HG02571 (cell line): Measurements from ENCODE around the gene ATG101.

Experiments
- ATAC-seq: cut with Tn5 transposase; IDR thresholded peaks from one replicate; pipeline ENCODE4 v1.9.1; 2021; ENCODE audit warnings: mild to moderate bottlenecking, moderate library complexity; ENCODE audit not compliant: unreplicated experiment

The ATG101 gene

DNA sequence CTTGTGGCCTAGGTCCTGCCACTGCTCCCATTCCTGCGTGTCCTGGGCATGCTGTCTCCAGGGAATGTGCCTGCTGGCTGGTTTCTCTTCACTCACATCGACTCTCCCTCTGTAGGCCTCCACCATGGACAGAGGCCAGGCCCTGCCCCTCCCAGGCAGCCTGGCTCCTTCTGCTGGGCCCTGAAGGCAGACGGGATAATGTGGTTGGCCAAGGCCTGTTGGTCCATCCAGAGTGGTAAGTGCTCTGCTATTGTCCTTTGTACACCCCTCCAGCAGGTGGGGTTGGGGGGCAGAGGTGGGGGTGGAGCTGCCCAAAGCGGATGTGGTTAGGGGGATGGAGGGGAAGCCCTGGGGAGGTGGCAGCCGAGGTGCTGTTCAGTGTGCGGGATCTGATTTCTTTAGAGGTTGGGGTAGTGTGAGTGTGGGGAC lies 28.1 kb upstream of the ATG101 start:
- no peak for ATAC-seq

DNA sequence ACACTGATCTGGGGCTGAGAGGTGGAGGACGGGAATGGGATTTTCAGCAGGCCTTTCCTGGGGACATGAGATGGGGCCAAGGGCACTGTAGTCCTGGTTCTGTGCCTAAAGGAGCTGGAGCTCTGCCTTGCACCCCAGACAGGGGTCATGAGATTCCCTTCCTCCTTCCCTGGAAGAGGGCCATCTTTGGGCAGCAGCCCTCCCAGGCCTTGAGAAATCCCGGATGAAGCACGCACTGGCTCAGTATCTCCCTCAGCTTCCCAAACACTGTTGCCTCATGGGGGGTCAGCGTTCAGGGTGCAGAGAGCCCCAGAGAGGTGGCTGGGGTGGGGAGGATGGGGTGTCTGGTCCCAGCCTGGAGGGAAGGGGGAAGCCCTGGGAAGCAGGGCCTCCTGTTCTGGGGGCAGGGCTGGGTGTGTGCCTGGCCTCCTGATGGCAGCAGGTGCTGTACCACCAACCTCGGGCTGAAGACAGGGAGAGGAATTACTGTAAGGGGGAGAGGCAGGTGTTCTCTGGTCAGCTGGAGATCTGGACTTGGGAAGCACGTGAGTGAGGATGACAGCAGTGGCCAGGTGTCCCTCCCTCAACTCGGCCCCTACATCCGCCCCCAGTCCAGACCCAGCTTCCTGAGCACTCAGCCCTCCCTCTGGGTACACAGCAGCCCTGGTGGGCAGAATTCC lies 26.9 kb upstream of the ATG101 start:
- no peak for ATAC-seq

DNA sequence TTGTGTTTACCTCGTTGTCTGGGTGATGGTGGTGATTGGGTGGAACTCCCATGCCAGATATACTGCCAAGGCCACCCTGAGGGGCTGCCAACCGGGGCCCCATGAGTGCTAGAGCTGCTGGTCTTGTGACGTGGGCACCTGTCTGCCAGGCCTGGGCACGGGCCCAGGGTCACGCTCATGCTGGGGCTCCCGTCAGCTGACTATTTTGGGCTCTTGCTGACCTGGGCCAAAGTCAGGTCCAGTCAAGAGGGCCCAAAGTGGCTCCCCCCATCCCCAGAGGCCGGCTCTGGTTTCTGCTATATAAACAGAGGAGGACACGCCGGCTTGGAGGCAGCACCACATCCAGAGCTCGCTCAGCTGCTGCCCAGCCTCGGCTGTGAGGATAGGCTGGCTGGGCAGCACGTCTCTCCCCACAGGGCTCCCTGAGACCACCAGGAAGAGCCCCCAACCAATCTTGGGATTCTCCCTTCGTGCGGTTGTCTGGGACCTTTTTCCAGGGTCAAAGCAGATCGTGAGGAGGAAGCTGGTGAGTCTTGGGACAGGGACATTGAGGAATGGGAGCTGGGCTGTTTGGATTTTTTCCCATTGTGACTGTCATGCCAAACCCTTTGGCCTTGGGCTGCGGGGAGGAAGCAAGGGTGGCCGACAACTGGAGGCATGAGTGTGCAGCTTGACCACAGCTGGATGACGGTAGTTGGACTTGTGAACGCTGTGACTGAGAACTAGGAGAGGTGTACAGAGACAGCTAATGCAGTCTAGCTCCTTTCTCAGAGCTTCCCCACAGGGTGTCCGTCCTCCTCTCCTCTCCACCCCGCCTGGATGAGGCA lies 26.2 kb upstream of the ATG101 start:
- no peak for ATAC-seq

DNA sequence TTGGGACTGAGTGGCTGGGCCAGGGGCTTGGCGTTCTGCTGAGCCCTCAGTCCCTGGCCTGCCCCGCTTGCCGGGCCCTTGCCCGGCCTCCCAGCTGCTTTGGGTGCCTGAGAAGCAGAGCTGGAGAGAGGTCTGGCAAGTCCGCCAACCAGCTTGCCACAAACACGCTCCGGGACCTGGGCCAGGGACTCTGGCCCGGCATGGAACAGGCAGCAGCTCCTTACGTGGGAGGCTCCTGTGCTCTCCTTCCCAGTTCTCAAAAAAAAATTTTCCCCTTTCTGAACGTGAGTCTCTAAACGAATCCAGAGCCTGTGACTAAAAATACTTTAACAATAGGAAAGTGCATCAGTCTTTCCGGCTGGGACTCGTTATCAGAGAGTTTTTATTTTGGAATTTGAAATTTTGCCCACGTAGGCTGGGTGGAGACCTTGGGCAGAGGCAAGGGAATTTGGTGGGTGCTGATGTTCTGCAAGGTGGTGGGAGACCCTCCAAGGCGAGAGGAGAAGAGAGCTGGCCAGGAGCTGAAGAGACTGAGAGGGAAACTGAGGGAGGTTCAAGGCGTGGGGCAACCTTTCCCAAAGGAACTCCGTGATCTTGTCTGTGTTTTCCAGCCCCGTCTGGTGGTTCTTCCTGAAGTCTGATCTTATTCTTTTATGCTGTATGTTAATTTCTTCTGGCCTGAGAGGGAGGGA lies 25.3 kb upstream of the ATG101 start:
- no peak for ATAC-seq

DNA sequence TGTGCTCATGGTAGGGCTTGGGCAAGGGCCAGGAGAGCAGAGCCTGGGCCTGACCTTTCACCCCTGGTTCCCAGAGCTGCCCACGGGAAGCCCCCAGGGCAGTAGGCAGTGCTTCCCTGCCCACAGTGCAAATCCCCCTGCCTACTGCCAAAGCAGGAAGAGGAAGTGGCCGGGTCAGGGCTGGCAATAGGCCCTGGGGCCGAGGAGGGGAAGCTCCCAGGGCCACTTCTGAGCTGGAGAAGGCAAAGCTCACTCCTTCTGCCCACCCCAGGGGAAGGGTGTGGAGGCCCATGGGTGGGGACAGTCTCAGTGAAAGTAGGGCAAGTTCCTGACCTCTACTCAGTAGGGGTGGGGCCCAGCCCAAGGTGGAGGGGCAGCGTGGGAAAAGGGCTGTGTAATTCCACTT lies 24.0 kb upstream of the ATG101 start:
- ATAC-seq = no peak

DNA sequence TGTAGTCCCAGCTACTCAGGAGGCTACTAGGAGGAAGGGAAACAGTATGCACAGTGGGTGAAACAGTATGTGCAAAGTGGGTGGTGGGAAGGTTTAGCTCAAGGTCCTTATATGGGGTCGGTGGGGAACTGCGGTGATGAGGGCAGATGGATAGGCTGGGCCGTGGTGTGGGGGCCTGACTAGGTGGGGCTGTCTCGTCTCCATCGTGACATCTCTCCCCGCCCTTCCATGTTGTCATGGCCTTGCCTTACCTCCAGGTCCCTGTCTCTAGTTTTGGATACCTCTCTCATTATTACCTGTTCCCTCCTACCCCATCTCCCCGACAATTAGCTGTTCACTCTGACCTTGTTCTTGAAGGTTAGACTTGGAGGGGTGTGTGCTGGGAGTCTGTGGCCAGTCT lies 22.9 kb upstream of the ATG101 start:
- no peak for ATAC-seq

DNA sequence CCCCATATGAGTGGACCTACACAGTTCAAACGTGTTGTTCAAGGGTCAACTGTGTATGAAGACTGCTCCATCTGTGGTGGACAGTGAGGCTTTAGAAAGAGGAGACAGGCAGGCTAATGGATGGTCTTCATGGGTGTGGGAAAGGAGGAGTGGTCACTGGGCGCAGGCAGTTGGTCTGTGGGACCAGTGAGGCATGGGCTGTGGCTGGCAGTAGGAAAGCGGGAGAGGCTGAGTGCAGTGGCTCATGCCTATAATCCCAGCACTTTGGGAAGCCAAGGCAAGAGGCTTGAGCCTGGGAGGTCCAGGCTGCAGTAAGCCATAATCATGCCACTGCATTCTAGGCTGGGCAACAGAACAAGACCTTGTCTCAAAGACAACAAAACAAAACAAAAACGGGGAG lies 20.5 kb upstream of the ATG101 start:
- no peak for ATAC-seq

DNA sequence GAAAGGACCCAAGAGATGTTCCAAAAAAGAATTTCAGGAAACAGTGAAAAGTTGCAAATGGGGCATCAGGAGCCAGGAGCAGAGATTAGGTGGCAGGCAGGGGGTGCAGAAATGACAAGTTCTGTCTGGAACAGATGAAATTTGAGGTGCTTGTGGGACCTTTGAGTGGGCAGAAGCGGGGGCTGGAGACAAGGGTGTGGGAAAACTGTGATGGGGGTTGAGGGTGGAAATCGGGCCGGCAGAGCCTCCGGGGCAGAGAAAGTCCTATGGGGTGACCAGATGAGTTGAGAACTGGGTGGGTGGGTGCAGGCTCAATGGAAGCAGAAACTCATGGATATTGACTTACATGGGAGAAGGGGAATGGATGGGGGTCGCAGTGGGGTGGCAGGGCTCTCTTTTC lies 20.1 kb upstream of the ATG101 start:
- ATAC-seq = no peak

DNA sequence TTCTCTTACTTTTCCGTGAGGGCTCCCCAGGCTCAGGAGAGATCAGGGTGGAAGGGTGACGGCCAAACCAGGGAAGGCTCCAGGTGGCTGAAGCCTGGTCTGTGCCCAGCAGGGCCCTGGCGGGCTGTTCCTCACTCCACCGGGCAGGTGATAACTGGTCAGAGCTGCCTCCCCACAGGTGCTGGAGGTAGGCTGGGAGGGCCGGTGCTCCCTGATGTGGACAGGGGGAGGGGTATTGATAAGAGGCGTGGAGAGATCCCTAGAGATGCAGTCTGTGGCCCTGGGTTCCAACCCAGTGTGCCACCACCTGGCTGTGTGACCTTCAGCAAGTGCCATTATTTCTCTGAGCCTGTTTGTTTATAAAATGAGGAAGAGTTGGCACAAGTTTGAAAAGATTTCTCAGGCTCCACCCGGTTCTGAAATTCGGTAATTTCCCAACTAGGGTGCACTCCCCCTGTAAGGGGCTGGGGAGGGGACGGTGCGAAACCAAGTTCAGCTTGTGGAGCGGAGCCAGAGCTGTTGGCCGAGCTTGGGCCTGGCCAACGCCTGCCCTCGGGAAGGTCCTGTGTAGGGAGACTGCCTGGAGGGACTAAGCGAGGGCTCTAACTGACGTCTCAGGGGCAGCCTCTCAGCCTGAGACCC lies 19.5 kb upstream of the ATG101 start:
- ATAC-seq = no peak

DNA sequence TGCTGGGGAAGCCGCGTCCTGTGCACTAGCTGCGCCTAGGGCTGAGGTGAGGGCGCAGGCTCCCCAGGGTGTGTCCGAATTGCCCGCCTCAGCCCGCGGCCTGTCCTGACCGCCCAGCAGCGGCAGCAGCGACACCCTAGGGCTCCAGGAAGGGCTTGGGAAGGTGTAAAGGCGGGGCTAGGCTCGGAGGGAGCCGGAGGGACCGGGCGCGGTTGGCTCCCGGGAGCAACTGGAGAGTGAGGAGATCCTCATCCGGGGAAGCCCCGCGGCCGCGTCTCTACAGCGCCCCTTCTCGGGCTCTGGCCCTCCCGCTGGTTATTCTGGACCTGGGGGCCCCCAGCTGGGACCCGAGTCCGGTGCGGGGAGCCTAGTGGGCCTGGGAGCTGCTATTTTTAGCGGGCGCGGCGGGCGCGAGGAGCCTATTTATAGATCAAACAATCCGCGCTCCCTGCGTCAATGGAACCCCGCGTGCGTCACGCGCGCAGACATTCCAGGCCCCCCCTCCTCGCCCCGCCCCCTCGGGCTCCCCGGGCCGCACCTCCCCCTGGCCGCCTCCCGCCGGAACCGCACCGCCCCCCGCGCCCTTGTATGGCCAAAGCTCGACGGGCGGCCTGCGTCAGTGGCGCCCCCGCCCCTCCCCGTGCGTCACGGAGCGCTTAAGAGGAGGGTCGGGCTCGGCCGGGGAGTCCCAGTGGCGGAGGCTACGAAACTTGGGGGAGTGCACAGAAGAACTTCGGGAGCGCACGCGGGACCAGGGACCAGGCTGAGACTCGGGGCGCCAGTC lies 18.8 kb upstream of the ATG101 start, which contains the start of gene NR4A1:
NR4A1 (plus strand) TSS at position 685 of the 784 bp plus-strand sequence. CDS start 2,887 bp downstream, outside the sequence.
- peak; percentile 84 for ATAC-seq

DNA sequence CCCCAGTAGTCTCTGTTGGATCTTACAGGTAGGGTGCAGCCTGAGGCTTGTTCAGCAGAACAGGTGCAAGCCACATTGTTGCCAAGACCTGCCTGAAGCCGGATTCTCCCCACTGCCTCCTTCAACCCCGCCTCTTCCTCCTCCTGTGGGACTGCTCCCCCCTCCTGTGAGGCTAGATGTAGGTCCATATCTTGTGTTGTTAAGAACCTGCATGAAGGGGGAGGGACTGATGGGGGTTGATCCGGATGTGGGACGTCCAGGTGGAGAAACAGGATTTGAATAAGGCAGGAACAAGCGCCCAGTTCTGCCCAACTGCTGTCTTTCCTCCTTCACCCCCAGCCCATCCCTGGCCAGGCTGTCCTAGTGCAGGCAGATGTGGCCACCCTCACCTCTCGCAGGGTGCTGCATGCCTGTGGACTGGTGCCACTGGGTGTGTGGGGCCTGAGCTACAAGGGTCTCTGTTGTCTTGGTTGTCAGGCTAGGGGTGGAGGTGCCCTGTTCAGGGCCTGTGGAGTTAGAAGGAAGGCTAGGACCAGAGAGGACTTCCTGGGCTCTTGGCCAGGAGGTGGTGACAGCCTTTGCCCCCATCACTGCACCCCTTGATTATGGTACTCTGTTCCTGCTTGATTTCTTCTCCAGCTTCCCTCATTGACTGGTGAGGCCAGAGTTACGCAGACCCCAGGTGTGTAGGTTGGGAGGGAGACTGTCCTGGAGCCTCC lies 17.2 kb upstream of the ATG101 start:
- no peak for ATAC-seq

DNA sequence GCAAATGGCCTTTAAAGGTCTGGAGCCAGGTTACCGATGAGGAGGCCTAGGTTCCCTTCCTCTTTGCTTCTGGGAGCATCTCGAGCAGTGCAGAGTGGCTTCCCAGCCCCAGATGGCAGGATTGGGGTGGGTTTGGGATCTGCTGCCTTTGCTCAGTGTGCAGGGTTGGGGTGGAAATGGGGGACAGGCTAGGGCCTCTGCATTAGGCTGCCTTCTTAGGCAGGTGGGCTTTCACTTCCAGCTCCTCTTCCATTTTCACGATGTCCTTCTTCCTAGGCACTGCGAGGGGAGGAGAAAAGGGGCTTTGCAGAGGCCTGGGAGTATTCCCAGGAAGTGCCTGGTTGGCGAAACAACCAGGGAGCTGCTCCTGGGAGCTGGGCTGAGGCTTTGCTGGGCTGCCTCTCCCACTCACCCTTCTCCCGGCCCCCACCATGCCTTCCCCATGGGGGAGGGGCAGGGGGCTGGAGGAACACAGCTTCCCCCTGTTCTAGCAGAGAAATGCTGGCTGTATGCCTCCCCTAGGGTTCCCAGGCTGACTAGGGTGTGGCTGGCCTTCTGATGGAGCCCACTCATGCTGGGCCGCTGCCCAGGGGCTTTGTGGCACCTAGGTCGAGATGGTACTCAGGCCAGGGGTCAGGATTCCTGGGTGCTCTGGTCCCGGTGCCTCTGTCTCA lies 16.1 kb upstream of the ATG101 start:
- ATAC-seq = no peak

DNA sequence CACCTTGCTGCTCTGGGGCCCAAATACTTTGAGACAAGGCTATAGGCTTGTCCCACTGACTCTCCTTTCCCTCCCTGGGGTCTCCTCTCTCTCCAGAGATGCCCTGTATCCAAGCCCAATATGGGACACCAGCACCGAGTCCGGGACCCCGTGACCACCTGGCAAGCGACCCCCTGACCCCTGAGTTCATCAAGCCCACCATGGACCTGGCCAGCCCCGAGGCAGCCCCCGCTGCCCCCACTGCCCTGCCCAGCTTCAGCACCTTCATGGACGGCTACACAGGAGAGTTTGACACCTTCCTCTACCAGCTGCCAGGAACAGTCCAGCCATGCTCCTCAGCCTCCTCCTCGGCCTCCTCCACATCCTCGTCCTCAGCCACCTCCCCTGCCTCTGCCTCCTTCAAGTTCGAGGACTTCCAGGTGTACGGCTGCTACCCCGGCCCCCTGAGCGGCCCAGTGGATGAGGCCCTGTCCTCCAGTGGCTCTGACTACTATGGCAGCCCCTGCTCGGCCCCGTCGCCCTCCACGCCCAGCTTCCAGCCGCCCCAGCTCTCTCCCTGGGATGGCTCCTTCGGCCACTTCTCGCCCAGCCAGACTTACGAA lies 15.4 kb upstream of the ATG101 start:
- no peak for ATAC-seq

DNA sequence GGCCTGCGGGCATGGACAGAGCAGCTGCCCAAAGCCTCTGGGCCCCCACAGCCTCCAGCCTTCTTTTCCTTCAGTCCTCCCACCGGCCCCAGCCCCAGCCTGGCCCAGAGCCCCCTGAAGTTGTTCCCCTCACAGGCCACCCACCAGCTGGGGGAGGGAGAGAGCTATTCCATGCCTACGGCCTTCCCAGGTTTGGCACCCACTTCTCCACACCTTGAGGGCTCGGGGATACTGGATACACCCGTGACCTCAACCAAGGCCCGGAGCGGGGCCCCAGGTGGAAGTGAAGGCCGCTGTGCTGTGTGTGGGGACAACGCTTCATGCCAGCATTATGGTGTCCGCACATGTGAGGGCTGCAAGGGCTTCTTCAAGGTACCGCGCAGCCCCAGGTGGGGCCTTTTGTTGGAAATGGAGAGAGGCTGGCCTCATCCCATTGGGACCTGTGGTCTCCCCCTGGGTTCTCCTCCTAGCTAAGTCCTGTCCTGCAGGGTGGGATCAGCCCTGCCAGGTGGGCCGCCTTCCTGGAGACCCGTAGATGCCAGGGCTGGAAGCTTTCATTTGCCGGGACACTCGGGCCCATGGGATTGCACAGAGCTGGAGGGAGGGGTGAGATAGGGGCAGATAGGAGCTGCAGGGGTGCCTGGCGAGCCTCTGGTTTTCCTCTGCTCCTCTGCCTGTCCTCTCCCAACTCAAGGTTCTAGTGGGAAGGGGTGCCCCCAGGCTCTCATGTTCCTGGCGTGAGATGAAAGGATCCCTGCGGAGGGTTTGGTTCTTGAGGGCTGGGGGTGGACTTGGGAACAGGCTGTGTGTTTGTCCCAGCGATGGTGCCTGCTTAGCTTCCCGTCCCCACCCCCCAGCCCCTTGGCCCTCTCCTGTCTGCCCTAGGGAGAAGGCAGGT lies 14.7 kb upstream of the ATG101 start:
- ATAC-seq = no peak

DNA sequence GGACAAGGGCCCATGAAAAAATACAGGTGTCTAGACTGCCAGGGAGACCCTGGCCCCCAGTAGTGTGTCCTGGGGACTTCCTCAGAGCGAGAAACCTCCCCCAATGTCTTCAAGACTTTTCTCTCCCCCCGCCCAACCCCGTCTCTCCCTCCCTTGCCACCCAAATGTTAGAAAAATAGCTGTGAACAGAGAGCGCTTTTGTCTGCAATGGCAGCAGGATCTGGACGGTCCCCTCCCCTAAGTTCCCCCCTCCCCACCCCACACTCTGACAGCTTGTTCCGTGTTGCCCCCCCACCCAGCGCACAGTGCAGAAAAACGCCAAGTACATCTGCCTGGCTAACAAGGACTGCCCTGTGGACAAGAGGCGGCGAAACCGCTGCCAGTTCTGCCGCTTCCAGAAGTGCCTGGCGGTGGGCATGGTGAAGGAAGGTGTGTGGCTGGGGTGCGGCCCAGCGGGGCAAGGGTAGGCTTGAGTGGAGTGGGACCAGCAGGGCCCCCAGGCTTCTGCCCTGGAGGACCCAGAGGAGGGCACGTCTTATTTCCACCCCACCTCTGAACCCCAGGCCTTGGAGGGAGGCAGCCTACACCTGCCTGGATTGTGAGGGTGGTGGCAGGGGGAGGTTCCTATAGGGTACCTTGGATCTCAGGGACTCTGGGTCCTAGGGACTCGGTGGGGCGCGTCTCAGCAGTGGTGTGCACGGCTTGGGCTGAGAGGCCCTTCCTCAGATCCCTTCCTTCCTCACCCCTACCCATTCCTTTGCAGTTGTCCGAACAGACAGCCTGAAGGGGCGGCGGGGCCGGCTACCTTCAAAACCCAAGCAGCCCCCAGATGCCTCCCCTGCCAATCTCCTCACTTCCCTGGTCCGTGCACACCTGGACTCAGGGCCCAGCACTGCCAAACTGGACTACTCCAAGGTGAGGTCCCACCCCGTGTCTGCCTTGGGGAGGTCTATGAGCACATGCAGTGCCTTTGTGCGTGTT lies 13.8 kb upstream of the ATG101 start:
- no peak for ATAC-seq

DNA sequence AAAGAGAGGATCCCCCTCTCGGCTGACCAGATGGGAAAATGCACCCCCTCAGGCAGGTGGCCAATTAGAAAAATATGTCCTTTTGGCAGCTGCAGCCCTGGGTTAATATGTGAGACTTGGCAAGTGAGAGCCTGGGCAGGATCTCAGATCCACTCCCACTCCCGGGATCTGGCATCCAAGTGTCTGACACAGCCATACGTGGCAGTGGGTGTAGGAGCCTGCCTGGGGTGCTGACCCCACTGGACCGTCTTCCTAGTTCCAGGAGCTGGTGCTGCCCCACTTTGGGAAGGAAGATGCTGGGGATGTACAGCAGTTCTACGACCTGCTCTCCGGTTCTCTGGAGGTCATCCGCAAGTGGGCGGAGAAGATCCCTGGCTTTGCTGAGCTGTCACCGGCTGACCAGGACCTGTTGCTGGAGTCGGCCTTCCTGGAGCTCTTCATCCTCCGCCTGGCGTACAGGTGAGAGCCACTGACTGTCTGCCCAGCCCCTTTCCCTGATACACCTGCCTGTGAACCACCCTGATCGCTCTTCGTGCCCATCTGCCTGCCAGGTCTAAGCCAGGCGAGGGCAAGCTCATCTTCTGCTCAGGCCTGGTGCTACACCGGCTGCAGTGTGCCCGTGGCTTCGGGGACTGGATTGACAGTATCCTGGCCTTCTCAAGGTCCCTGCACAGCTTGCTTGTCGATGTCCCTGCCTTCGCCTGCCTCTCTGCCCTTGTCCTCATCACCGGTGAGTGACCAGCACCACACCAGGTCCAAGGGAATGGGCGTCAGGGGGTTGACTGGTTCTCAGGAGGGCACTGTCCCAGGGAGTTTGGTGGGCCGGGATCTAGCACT lies 12.8 kb upstream of the ATG101 start:
- no peak for ATAC-seq
